GM12878 (cell line): ENCODE measurements around the gene INO80. TPM values are rescaled to one million over a fixed set of nuclear protein-coding genes. Genes with fewer than 3 reads are reported as not detected.

ENCODE experiments used
- ATAC-seq: fragments of 200-7000 bp; cut with Tn5 transposase; 3 replicates; pipeline ENCODE4 v1.9.1; 2020; ENCODE audit warnings: mild to moderate bottlenecking, moderate library complexity
- BruUV-seq: library from RNA; stranded (reverse); fragments of 400-500 nt; replicated peaks from 2 replicates; lab custom pipeline; 2021; lab: Mats Ljungman, UMichigan
- CTCF ChIA-PET: fragments of 300-600 bp; sonication (Branson Sonifier 250); formaldehyde crosslinking; extraction: SDS; loops from one replicate; lab custom pipeline; 2021; ENCODE audit warnings: inconsistent platforms; lab: Yijun Ruan, JAX
- POLR2A ChIA-PET: fragments of 350-600 bp; formaldehyde crosslinking; extraction: SDS; loops from one replicate; lab custom pipeline; 2021; ENCODE audit warnings: inconsistent platforms; lab: Charles Lee
- RAD21 ChIA-PET: fragments of 300-600 bp; sonication (Branson Sonifier 250); formaldehyde crosslinking; loops from one replicate; lab custom pipeline; 2023; ENCODE audit warnings: antibody characterized with exemption; ENCODE audit not compliant: unreplicated experiment; lab: Charles Lee
- SMC1A ChIA-PET: fragments of 300-600 bp; sonication (Branson Sonifier 250); formaldehyde crosslinking; loops from one replicate; lab custom pipeline; 2023; ENCODE audit not compliant: unreplicated experiment, uncharacterized antibody; lab: Charles Lee
- DNase-seq: peaks from one replicate; pipeline ENCODE4 v3.0.0-alpha.2; 2011; ENCODE audit warnings: low read depth, low spot score
- FAIRE-seq: peaks from 3 replicates; lab custom pipeline; 2011; peaks lifted over from hg19 to GRCh38; lab: Jason Lieb, UNC
- H2AFZ ChIP-seq: 2 replicates; pipeline ENCODE4 v1.6.0; 2011; ENCODE audit warnings: low read depth, low read length, control low read depth; ENCODE audit not compliant: control insufficient read depth
- H3K27ac ChIP-seq: 2 replicates; pipeline ENCODE4 v1.5.1; 2011; ENCODE audit warnings: control low read depth; ENCODE audit not compliant: control insufficient read depth, insufficient read depth
- H3K27me3 ChIP-seq, 2 experiments: replicated peaks in 1 of 2; 2 replicates each; pipeline versions ENCODE4 v1.6.0 to v1.6.1; 2011; ENCODE audit warnings: low read length in 1 of 2; ENCODE audit not compliant: control insufficient read depth in 2 of 2, insufficient read depth in 2 of 2
- H3K36me3 ChIP-seq, 2 experiments: 2 replicates each; pipeline ENCODE4 v1.5.1; 2011; ENCODE audit warnings: low read length in 1 of 2; ENCODE audit not compliant: control insufficient read depth in 2 of 2, insufficient read depth in 2 of 2
- H3K4me1 ChIP-seq: 2 replicates; pipeline ENCODE4 v1.6.1; 2011; ENCODE audit warnings: mild to moderate bottlenecking, low read length, moderate library complexity, mixed read lengths; ENCODE audit not compliant: control insufficient read depth, insufficient read depth
- H3K4me2 ChIP-seq: 2 replicates; pipeline ENCODE4 v1.6.0; 2011; ENCODE audit warnings: control low read depth; ENCODE audit not compliant: control insufficient read depth, insufficient read depth
- H3K4me3 ChIP-seq: fragments of 200-600 bp; sonication (generic); 2 replicates; pipeline ENCODE4 v1.5.1; 2016
- H3K79me2 ChIP-seq: 2 replicates; pipeline ENCODE4 v1.6.0; 2011; ENCODE audit warnings: low read length; ENCODE audit not compliant: control insufficient read depth, insufficient read depth
- H3K9ac ChIP-seq: 2 replicates; pipeline ENCODE4 v1.8.0; 2011; ENCODE audit warnings: low read length, control low read depth, mixed read lengths; ENCODE audit not compliant: control insufficient read depth, insufficient read depth
- H3K9me3 ChIP-seq: replicated peaks from 3 replicates; pipeline ENCODE4 v1.5.1; 2011; ENCODE audit warnings: mild to moderate bottlenecking, low read length; ENCODE audit not compliant: control insufficient read depth, insufficient read depth
- H4K20me1 ChIP-seq: 2 replicates; pipeline ENCODE4 v1.6.0; 2011; ENCODE audit not compliant: control insufficient read depth, insufficient read depth
- IKZF1 ChIP-seq: fragments of 450-650 bp; conservative IDR thresholded peaks from 2 replicates; pipeline ENCODE4 v1.6.1; 2017; ENCODE audit warnings: antibody characterized with exemption, mild to moderate bottlenecking
- ZBTB11 ChIP-seq: fragments of 450-650 bp; formaldehyde crosslinking; IDR thresholded peaks from 2 replicates; pipeline ENCODE4 v1.5.0; 2022; ENCODE audit warnings: mild to moderate bottlenecking, missing genetic modification characterization
- WGBS: methylation state at CpG from one replicate; pipeline ENCODE4 v1.1.6; 2016; ENCODE audit warnings: low lambda C conversion rate; ENCODE audit not compliant: insufficient replicate concordance, insufficient coverage; ENCODE audit errors: missing lambda C conversion rate; 5-methylcytosine and 5-hydroxymethylcytosine counted together
- in situ Hi-C: fragments of 300-500 bp; cut with MboI; formaldehyde crosslinking; loops from 9 replicates; pipeline ENCODE4 v1.14.3; 2018; ENCODE audit warnings: mixed read lengths
- intact Hi-C: fragments of 100-400 bp; cut with micrococcal nuclease; formaldehyde crosslinking; loops from one replicate; pipeline ENCODE4 v1.14.2; 2022; ENCODE audit not compliant: unreplicated experiment
- polyA plus RNA-seq, 11 experiments: library from polyadenylated mRNA; depleted of rRNA in 4 of 11; unstranded in 6 of 11; stranded (reverse) in 5 of 11; fragments of >200 nt; fragmentation: Nextera tagmentation in 4 of 11; fragmentation: Illumina TruSeq in 1 of 11; extraction: Ambion mirVana in 4 of 11; extraction: Trizol in 1 of 11; gene quantifications; 1 replicate in 1 of 11; 2 replicates in 10 of 11; pipeline versions ENCODE4 v1.2.1 to v1.2.3, GENCODE V29; 2011 to 2016; ENCODE audit warnings: inconsistent platforms in 2 of 11, missing spikeins in 2 of 11, low read depth in 1 of 11
- total RNA-seq, 4 experiments: library from RNA; depleted of rRNA in 3 of 4; stranded (reverse); fragments of >200 nt in 3 of 4; fragmentation: Illumina TruSeq in 1 of 4; extraction: Trizol in 1 of 4; gene quantifications; 2 replicates each; pipeline versions ENCODE4 v1.2.1 to v1.2.3, GENCODE V29; 2013 to 2021

INO80 gene
- total and polyA plus RNA-seq, 10 of the 15 experiments (the other 5 are each of a cell fraction or from before 2014, with no cell fraction given) = 4.5 to 25.0 (median 14.2) TPM

- TF ChIP-seq ZBTB11 (CRISPR knock-in tag) = no peak
Measured at GRCh38 chr15:41122849-41123248, 6.8 kb upstream of the INO80 start (continued).

- CTCF ChIA-PET = no interaction called here
Measured at GRCh38 chr15:41121951-41122350, 5.9 kb upstream of the INO80 start.

More at GRCh38 chr15:41121951-41122350, 5.9 kb upstream of the INO80 start:
- ATAC-seq (no peak), DNase-seq (no peak), FAIRE-seq (no peak)
- Histone ChIP-seq H3K79me2 (peaks cover under 1% of the 10 kb centered on the region), H3K27me3 (no peaks in the 10 kb centered on the region), H4K20me1 (no peaks in the 10 kb centered on the region), H3K27ac (no peak overlapping the region), H3K4me3 (no peak overlapping the region), H3K9ac (no peak overlapping the region), H3K36me3 (no peaks in the 10 kb centered on the region), H2AFZ (no peak overlapping the region), H3K4me2 (no peak overlapping the region), H3K9me3 (no peaks in the 10 kb centered on the region), H3K4me1 (no peaks in the 10 kb centered on the region)
- WGBS = 62% methylated on average over 5 of the region's 5 CpGs
- RAD21 ChIA-PET = no interaction called here
- in situ Hi-C loops = no loop called here
- BruUV-seq = no TSS peak
- intact Hi-C loops = no loop called here
- POLR2A ChIA-PET = no interaction called here
- SMC1A ChIA-PET = no interaction called here
- TF ChIP-seq IKZF1 = no peak
- TF ChIP-seq, all 136 proteins: peak for 0
